K562 (cell line): ENCODE measurements around the gene PLEKHA6. TPM values are rescaled to one million over a fixed set of nuclear protein-coding genes. Genes with fewer than 3 reads are reported as not detected.

ENCODE experiments used
- ARNT ChIP-seq, 2 experiments: fragments of 450-650 bp; IDR thresholded peaks; 2 replicates each; pipeline ENCODE4 v1.6.1; 2016; ENCODE audit warnings: mild to moderate bottlenecking in 1 of 2
- BRD4 ChIP-seq: fragments of 200-600 bp; sonication (generic); IDR thresholded peaks from 2 replicates; pipeline ENCODE4 v1.6.1; 2017; ENCODE audit warnings: inconsistent platforms
- JUND ChIP-seq, 2 experiments: IDR thresholded peaks; 2 replicates in 1 of 2; 3 replicates in 1 of 2; pipeline ENCODE4 v1.6.1; 2011; ENCODE audit warnings: borderline replicate concordance in 2 of 2, low read depth in 2 of 2, low read length in 2 of 2, improper control_type of control experiment in 1 of 2, missing biosample characterization in 1 of 2, missing genetic modification characterization in 1 of 2, missing genetic modification reagents in 1 of 2
- KAT7 ChIP-seq: sonication (generic); formaldehyde crosslinking; IDR thresholded peaks from 2 replicates; pipeline ENCODE4 v1.8.0; 2022; ENCODE audit warnings: missing genetic modification reagents, mild to moderate bottlenecking, borderline replicate concordance
- KLF13 ChIP-seq: fragments of 450-650 bp; IDR thresholded peaks from 2 replicates; pipeline ENCODE4 v1.6.1; 2016; ENCODE audit warnings: missing genetic modification characterization, low read depth, mild to moderate bottlenecking, missing compliant biosample characterization, moderate library complexity, borderline replicate concordance
- NR4A1 ChIP-seq, 2 experiments: fragments of 250-450 bp in 1 of 2; fragments of 450-650 bp in 1 of 2; sonication (Bioruptor Pico) in 1 of 2; IDR thresholded peaks; 2 replicates each; pipeline versions ENCODE4 v1.4.0 to v1.6.1; 2016 to 2020; ENCODE audit warnings: mild to moderate bottlenecking in 2 of 2, missing compliant biosample characterization in 1 of 2, missing genetic modification characterization in 1 of 2, moderate library complexity in 1 of 2
- RBFOX2 ChIP-seq: fragments of 200-400 bp; formaldehyde crosslinking; IDR thresholded peaks from 2 replicates; pipeline ENCODE4 v1.6.1; 2017; ENCODE audit warnings: low read depth, mild to moderate bottlenecking, low read length, moderate library complexity
- SMAD2 ChIP-seq: fragments of 150-350 bp; IDR thresholded peaks from 2 replicates; pipeline ENCODE4 v1.6.1; 2014; ENCODE audit warnings: low read depth, mild to moderate bottlenecking, low read length
- THRB ChIP-seq: fragments of 450-650 bp; formaldehyde crosslinking; conservative IDR thresholded peaks from 2 replicates; pipeline ENCODE4 v1.4.0; 2022; ENCODE audit warnings: mild to moderate bottlenecking, missing genetic modification characterization
- ZBTB17 ChIP-seq: fragments of 450-650 bp; formaldehyde crosslinking; IDR thresholded peaks from 2 replicates; pipeline ENCODE4 v1.4.0; 2020; ENCODE audit warnings: mild to moderate bottlenecking
- ZNF140 ChIP-seq: fragments of 250-450 bp; sonication (Bioruptor Pico); IDR thresholded peaks from 2 replicates; pipeline ENCODE4 v1.8.0; 2021; ENCODE audit warnings: moderate library complexity, mild to moderate bottlenecking, inconsistent platforms
- polyA plus RNA-seq, 8 experiments: library from polyadenylated mRNA; depleted of rRNA in 4 of 8; stranded (reverse) in 5 of 8; unstranded in 3 of 8; fragments of >200 nt; fragmentation: Nextera tagmentation in 2 of 8; fragmentation: Illumina TruSeq in 1 of 8; extraction: Ambion mirVana in 2 of 8; extraction: Trizol in 1 of 8; gene quantifications; 2 replicates each; pipeline versions ENCODE4 v1.2.1 to v1.2.3, GENCODE V29; 2011 to 2014; ENCODE audit warnings: inconsistent platforms in 1 of 8, missing spikeins in 1 of 8
- total RNA-seq, 7 experiments: library from RNA; depleted of rRNA in 6 of 7; stranded (reverse); fragments of >200 nt in 6 of 7; fragmentation: Illumina TruSeq in 2 of 7; extraction: Trizol in 2 of 7; gene quantifications; 2 replicates each; pipeline versions ENCODE4 v1.2.1 to v1.2.3, GENCODE V29; 2011 to 2021; ENCODE audit warnings: low replicate concordance in 1 of 7
- TF ChIP-seq, protein P1 (sequence below): fragments of 250-450 bp; sonication (Bioruptor Pico); IDR thresholded peaks from 2 replicates; pipeline ENCODE4 v1.4.0; 2020
- TF ChIP-seq, protein P2 (sequence below): sonication (generic); formaldehyde crosslinking; IDR thresholded peaks from 2 replicates; pipeline ENCODE4 v1.8.0; 2022; ENCODE audit warnings: missing genetic modification reagents, mild to moderate bottlenecking, moderate library complexity, borderline replicate concordance

Gene PLEKHA6
- total and polyA plus RNA-seq, 9 of the 15 experiments (the other 6 are each of a cell fraction or from before 2014, with no cell fraction given): under 0.01 to 0.33 (median 0.01) TPM; not detected in 4

GRCh38 chr1:204363335-204364114, 3.8 kb upstream of the PLEKHA6 start (continued):
- TF ChIP-seq, protein P1, sequence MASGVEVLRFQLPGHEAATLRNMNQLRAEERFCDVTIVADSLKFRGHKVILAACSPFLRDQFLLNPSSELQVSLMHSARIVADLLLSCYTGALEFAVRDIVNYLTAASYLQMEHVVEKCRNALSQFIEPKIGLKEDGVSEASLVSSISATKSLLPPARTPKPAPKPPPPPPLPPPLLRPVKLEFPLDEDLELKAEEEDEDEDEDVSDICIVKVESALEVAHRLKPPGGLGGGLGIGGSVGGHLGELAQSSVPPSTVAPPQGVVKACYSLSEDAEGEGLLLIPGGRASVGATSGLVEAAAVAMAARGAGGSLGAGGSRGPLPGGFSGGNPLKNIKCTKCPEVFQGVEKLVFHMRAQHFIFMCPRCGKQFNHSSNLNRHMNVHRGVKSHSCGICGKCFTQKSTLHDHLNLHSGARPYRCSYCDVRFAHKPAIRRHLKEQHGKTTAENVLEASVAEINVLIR: no peak
- TF ChIP-seq, protein P2, sequence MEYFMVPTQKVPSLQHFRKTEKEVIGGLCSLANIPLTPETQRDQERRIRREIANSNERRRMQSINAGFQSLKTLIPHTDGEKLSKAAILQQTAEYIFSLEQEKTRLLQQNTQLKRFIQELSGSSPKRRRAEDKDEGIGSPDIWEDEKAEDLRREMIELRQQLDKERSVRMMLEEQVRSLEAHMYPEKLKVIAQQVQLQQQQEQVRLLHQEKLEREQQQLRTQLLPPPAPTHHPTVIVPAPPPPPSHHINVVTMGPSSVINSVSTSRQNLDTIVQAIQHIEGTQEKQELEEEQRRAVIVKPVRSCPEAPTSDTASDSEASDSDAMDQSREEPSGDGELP: peak; percentile 58; the same call in 1 of the 2 replicates
- no peak for TF ChIP-seq BRD4
- TF ChIP-seq SMAD2: no peak
- peak in 1 of 2 experiments; percentile 72; a peak in 1 of 4 replicates for TF ChIP-seq ARNT (IDR thresholded peaks at IDR 0.05)
- peak; percentile 53; the same call in 1 of the 2 replicates for TF ChIP-seq KLF13
- peak; percentile 21; the same call in 1 of the 2 replicates for TF ChIP-seq THRB
- no peak for TF ChIP-seq ZNF140
- TF ChIP-seq KAT7 (CRISPR knock-in tag): peak; percentile 88; the same call in 1 of the 2 replicates
- peak; percentile 78; the same call in 1 of the 2 replicates for TF ChIP-seq ZBTB17 (CRISPR knock-in tag)
- peak; percentile 64 for TF ChIP-seq RBFOX2
- TF ChIP-seq JUND (IDR thresholded peaks at IDR 0.05; ENCODE audit: borderline replicate concordance, low read depth, low read length): no peak
- 0 out of 3 replicates have a peak, but pooled peaks have one; percentile 8 for TF ChIP-seq JUND (tag; IDR thresholded peaks at IDR 0.05; ENCODE audit: borderline replicate concordance, low read depth, low read length)
- TF ChIP-seq NR4A1 (CRISPR knock-in tag; IDR thresholded peaks at IDR 0.05): no peak
- 0 out of 2 replicates have a peak, but pooled peaks have one; percentile 50 for TF ChIP-seq NR4A1 (tag; IDR thresholded peaks at IDR 0.05)
